IPS-18c (cell line): ENCODE results near the gene ACAT1.
"Not testable (repeated sequence)": the region's sequence is repeated elsewhere in the genome, so short reads cannot be mapped to it uniquely, and the experiment has no call there.

Source experiments
- H3K4me3 ChIP-seq: 2 replicates; pipeline ENCODE4 v1.7.0; 2013; ENCODE audit warnings: low read depth, mild to moderate bottlenecking, low read length, moderate library complexity; ENCODE audit not compliant: insufficient read depth
- H3K9me3 ChIP-seq: one replicate; pipeline ENCODE4 v1.6.1; 2013; ENCODE audit warnings: mild to moderate bottlenecking, low read length, moderate library complexity; ENCODE audit not compliant: control insufficient read depth, insufficient read depth

Gene ACAT1

GRCh38 chr11:108132993-108133538, 11.7 kb downstream of the ACAT1 start:
- H3K9me3 ChIP-seq, H3K4me3 ChIP-seq: not testable (repeated sequence)

DNA sequence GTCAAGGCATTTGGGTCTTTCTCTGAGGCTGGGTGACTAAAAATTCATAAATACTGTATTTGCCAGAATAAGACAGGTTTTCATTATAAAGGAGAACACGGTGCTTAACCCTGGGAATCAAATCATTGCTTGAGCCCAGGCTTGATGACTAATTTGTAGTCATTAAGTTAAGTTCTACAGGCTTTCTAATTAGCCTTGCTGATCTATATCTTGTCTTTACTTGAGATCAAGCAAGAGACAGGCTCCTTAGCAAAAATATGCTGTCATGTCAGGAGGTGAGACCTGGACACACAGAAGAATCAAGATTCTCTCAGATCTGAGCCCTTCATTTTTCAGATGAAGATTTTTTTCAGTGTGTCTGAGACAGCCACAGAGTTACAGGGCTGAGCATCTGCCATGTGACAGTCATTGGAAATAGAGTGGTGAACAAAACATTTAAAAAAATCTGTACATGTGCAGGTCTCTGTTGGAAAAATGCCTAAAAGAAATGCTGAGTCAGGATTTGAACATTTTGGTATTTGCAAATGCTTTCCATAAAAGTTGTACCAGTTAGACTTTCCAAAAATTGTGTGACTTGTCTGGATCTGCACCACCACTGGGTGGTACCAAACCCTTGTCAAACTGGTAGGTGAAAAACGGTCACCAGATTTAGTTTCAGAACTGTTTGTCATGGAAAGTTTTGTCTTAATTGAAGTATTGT, 14.6 kb downstream of the ACAT1 start:
- Histone ChIP-seq H3K9me3 (no peaks in the 10 kb centered on the region), H3K4me3 (no peak overlapping the region)

- H3K4me3 ChIP-seq, result no peak overlapping the region
Measured at GRCh38 chr11:108137212-108137611, 15.8 kb downstream of the ACAT1 start.

GRCh38 chr11:108142304-108142703, 20.9 kb downstream of the ACAT1 start:
- no peak overlapping the region for H3K4me3 ChIP-seq
- no peaks in the 10 kb centered on the region for H3K9me3 ChIP-seq

More at GRCh38 chr11:108137212-108137611, 15.8 kb downstream of the ACAT1 start:
- H3K9me3 ChIP-seq, result no peaks in the 10 kb centered on the region

DNA sequence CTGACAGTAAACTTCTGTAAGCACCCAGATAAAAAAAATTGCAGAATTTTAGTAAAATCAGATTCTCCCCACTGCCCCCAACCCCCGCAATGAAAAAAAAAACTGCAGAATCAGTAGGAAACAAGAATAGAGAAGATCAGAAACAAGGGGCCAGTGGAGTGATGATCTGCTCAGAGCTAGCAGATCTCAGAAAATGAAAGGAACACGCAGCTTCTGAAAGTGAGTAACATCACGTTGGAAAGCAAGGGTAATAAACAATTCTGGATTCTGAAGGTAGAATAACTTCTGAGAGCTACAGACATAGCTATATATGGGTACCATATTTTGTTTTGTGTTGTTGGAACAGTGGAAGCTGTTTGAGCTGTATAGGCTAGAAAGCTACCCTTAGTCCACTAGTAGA, 23.2 kb downstream of the ACAT1 start:
- H3K4me3 ChIP-seq, result no peak overlapping the region
- H3K9me3 ChIP-seq, result no peaks in the 10 kb centered on the region

DNA sequence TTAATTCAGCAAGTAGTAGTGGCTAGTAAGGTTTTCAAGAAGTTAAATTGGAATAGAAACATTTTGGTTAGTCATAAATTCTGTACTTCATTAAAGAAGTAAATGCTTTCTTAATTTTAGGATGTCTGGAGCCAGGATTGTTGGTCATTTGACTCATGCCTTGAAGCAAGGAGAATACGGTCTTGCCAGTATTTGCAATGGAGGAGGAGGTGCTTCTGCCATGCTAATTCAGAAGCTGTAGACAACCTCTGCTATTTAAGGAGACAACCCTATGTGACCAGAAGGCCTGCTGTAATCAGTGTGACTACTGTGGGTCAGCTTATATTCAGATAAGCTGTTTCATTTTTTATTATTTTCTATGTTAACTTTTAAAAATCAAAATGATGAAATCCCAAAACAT, 25.8 kb downstream of the ACAT1 start:
- no peaks in the 10 kb centered on the region for H3K9me3 ChIP-seq
- H3K4me3 ChIP-seq, result no peak overlapping the region

DNA sequence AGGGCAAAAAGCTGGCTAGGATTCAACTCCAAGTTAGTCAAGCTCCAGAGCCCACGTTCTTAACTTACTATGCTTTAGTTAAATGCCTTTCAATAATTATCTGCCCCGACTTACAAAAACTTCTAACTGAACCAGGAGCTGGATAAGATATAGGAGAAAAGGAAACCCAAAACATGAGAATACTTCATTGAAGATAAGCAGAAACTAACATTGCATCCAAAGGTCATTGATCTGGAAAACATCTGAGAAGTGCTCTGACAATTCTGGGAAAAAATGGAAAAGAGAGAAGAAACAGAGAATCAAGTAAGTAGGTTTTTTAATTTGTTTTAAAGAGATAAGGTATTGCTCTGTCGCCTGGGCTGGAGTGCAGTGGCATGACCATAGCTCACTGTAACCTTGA, 27.2 kb downstream of the ACAT1 start:
- Histone ChIP-seq H3K9me3 (no peaks in the 10 kb centered on the region), H3K4me3 (no peak overlapping the region)

DNA sequence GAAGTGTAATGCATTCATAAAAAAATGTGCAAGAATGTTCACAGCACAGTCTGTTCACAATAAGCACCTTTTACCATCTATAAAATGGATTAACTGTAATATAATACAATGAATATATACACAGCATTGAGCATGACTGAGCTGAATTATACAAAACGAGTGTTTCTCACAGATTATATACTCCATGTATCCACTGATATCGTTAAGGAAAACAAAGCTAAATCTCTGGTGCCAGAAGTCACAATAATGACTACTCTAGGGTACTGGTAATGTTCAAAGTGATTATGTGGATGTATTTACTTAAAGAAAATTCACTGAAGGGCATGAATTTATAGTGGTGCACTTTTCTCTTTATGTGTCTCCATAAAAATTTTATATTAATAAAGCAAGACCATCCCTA, 33.2 kb downstream of the ACAT1 start:
- Histone ChIP-seq H3K4me3 (no peak overlapping the region), H3K9me3 (no peaks in the 10 kb centered on the region)

GRCh38 chr11:108160970-108161566, 39.7 kb downstream of the ACAT1 start:
- H3K4me3 ChIP-seq, result no peak overlapping the region
- H3K9me3 ChIP-seq, result no peaks in the 10 kb centered on the region

- not testable (repeated sequence) for H3K9me3 ChIP-seq, H3K4me3 ChIP-seq
Measured at GRCh38 chr11:108162878-108163277, 41.5 kb downstream of the ACAT1 start.

- Histone ChIP-seq H3K9me3 (no peaks in the 10 kb centered on the region), H3K4me3 (no peak overlapping the region)
Measured at GRCh38 chr11:108167624-108168023, 46.3 kb downstream of the ACAT1 start.

GRCh38 chr11:108170184-108170583, 48.8 kb downstream of the ACAT1 start:
- no peaks in the 10 kb centered on the region for H3K9me3 ChIP-seq
- no peak overlapping the region for H3K4me3 ChIP-seq

DNA sequence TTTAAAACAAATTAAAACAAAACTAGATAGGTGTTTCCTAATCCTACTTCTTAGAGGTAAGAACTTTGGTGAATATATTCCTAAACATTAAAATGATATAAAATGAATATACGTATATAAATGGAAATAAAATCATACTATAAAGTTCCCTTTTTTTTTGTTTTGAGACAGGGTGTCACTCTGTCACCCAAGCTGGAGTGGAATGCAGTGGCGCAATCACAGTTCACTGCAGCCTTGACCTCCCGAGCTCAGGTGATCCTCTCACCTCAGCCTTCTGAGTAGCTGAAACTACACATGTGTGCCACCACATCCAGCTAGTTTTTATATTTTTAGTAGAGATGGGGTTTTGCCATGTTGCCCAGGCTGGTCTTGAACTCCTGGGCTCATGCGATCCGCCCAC, 56.2 kb downstream of the ACAT1 start:
- Histone ChIP-seq H3K4me3 (no peak overlapping the region), H3K9me3 (no peaks in the 10 kb centered on the region)

- H3K9me3 ChIP-seq, result no peaks in the 10 kb centered on the region
- H3K4me3 ChIP-seq, result no peak overlapping the region
Measured at GRCh38 chr11:108193725-108194124, 72.4 kb downstream of the ACAT1 start.

GRCh38 chr11:108196901-108197300, 75.5 kb downstream of the ACAT1 start:
- Histone ChIP-seq H3K4me3 (no peak overlapping the region), H3K9me3 (no peaks in the 10 kb centered on the region)
